HT1080 (cell line): ENCODE measurements around the gene STEEP1. TPM values are rescaled to one million over a fixed set of nuclear protein-coding genes. Genes with fewer than 3 reads are reported as not detected.
"Not testable (repeated sequence)": the region's sequence is repeated elsewhere in the genome, so short reads cannot be mapped to it uniquely, and the experiment has no call there.

ENCODE experiments used
- DNase-seq: peaks from one replicate; pipeline ENCODE4 v3.0.0-alpha.2; 2015; ENCODE audit warnings: low read depth
- total RNA-seq: library from RNA; depleted of rRNA; stranded (reverse); fragments of >200 nt; shearing (Covaris generic); gene quantifications from 2 replicates; pipeline ENCODE4 v1.2.3, GENCODE V29; 2014

STEEP1 gene
- total RNA-seq, 1 experiment from 2014 or later, result 50.0 TPM

GRCh38 chrX:119537487-119537886, 27.7 kb downstream of the STEEP1 start:
- DNase-seq, result no peak

- no peak for DNase-seq
Measured at GRCh38 chrX:119529345-119530276, 35.6 kb downstream of the STEEP1 start.

GRCh38 chrX:119523664-119524184, 41.5 kb downstream of the STEEP1 start:
- no peak for DNase-seq

GRCh38 chrX:119521246-119521645, 44.0 kb downstream of the STEEP1 start:
- no peak for DNase-seq

GRCh38 chrX:119518371-119518770, 46.8 kb downstream of the STEEP1 start:
- DNase-seq, result no peak

- DNase-seq, result peak; percentile 67
Measured at GRCh38 chrX:119516157-119516702, 49.0 kb downstream of the STEEP1 start.

GRCh38 chrX:119512146-119512800, 52.9 kb downstream of the STEEP1 start:
- peak; percentile 59 for DNase-seq

- no peak for DNase-seq
Measured at GRCh38 chrX:119507206-119507605, 58.0 kb downstream of the STEEP1 start.

- DNase-seq, result no peak
Measured at GRCh38 chrX:119505945-119506344, 59.3 kb downstream of the STEEP1 start.

GRCh38 chrX:119505145-119505544, 60.1 kb downstream of the STEEP1 start:
- DNase-seq, result not testable (repeated sequence)

GRCh38 chrX:119503484-119503861, 61.7 kb downstream of the STEEP1 start:
- DNase-seq, result peak; percentile 93

GRCh38 chrX:119502727-119503483, 62.3 kb downstream of the STEEP1 start:
- DNase-seq, result peak; percentile 80

- no peak for DNase-seq
Measured at GRCh38 chrX:119501511-119502148, 63.6 kb downstream of the STEEP1 start.

- DNase-seq, result no peak
Measured at GRCh38 chrX:119500061-119500800, 65.0 kb downstream of the STEEP1 start.

- no peak for DNase-seq
Measured at GRCh38 chrX:119497185-119497584, 68.0 kb downstream of the STEEP1 start.

GRCh38 chrX:119495734-119496726, 69.2 kb downstream of the STEEP1 start:
- no peak for DNase-seq

- not testable (repeated sequence) for DNase-seq
Measured at GRCh38 chrX:119493851-119494495, 71.2 kb downstream of the STEEP1 start.

GRCh38 chrX:119492463-119492862, 72.7 kb downstream of the STEEP1 start:
- no peak for DNase-seq
